HepG2 (cell line): ENCODE results near the gene HAUS5. TPM values are rescaled to one million over a fixed set of nuclear protein-coding genes. Genes with fewer than 3 reads are reported as not detected.

ENCODE experiments used
- BRD4 ChIP-seq: sonication (generic); formaldehyde crosslinking; IDR thresholded peaks from 2 replicates; pipeline ENCODE4 v1.4.0; 2020; ENCODE audit warnings: missing genetic modification reagents
- IKZF4 ChIP-seq: sonication (generic); formaldehyde crosslinking; IDR thresholded peaks from 2 replicates; pipeline ENCODE4 v1.5.1; 2020; ENCODE audit warnings: borderline replicate concordance, mild to moderate bottlenecking, low read depth, missing genetic modification reagents; ENCODE audit errors: not compliant biosample characterization
- ISX ChIP-seq: sonication (generic); formaldehyde crosslinking; conservative IDR thresholded peaks from 2 replicates; pipeline ENCODE4 v1.5.0; 2020; ENCODE audit warnings: missing genetic modification reagents
- NFYB ChIP-seq: sonication (generic); formaldehyde crosslinking; IDR thresholded peaks from 2 replicates; pipeline ENCODE4 v1.4.0; 2020; ENCODE audit warnings: missing genetic modification reagents
- NONO ChIP-seq, 2 experiments: fragments of 450-650 bp in 1 of 2; sonication (generic) in 1 of 2; formaldehyde crosslinking in 1 of 2; IDR thresholded peaks in 1 of 2; conservative IDR thresholded peaks in 1 of 2; 2 replicates each; pipeline versions ENCODE4 v1.6.1 to v1.8.0; 2017 to 2022; ENCODE audit warnings: mild to moderate bottlenecking in 1 of 2, missing genetic modification reagents in 1 of 2, moderate library complexity in 1 of 2
- SALL1 ChIP-seq: sonication (generic); formaldehyde crosslinking; IDR thresholded peaks from 2 replicates; pipeline ENCODE4 v1.8.0; 2022; ENCODE audit warnings: mild to moderate bottlenecking, missing genetic modification reagents
- SAP130 ChIP-seq: IDR thresholded peaks from 2 replicates; pipeline ENCODE4 v1.6.1; 2016; ENCODE audit warnings: low read depth
- SMAD3 ChIP-seq: sonication (generic); formaldehyde crosslinking; IDR thresholded peaks from 2 replicates; pipeline ENCODE4 v1.4.0; 2020; ENCODE audit warnings: missing genetic modification reagents
- SP5 ChIP-seq: IDR thresholded peaks from 2 replicates; pipeline ENCODE4 v1.6.1; 2016; ENCODE audit warnings: low read depth, borderline replicate concordance
- TGIF2 ChIP-seq: IDR thresholded peaks from 2 replicates; pipeline ENCODE4 v1.6.1; 2016; ENCODE audit warnings: control low read depth, missing compliant biosample characterization
- YY1 ChIP-seq: IDR thresholded peaks from 2 replicates; pipeline ENCODE4 v1.6.1; 2011; ENCODE audit warnings: low read length, low read depth, moderate library complexity, mild to moderate bottlenecking; ENCODE audit not compliant: insufficient read depth, insufficient replicate concordance
- ZBTB8A ChIP-seq: sonication (generic); formaldehyde crosslinking; IDR thresholded peaks from 2 replicates; pipeline ENCODE4 v1.4.0; 2020; ENCODE audit warnings: mild to moderate bottlenecking, low read depth, missing genetic modification reagents, borderline replicate concordance
- ZNF121 ChIP-seq: sonication (generic); formaldehyde crosslinking; IDR thresholded peaks from 2 replicates; pipeline ENCODE4 v1.5.0; 2020; ENCODE audit warnings: mild to moderate bottlenecking, missing genetic modification reagents
- ZNF343 ChIP-seq: sonication (generic); formaldehyde crosslinking; IDR thresholded peaks from 2 replicates; pipeline ENCODE4 v1.4.0; 2020; ENCODE audit warnings: mild to moderate bottlenecking, missing genetic modification reagents
- ZNF350 ChIP-seq: sonication (generic); formaldehyde crosslinking; IDR thresholded peaks from 2 replicates; pipeline ENCODE4 v1.4.0; 2020; ENCODE audit warnings: mild to moderate bottlenecking, low read depth, missing genetic modification reagents, borderline replicate concordance
- ZNF564 ChIP-seq: sonication (generic); formaldehyde crosslinking; IDR thresholded peaks from 2 replicates; pipeline ENCODE4 v1.8.1; 2023; ENCODE audit warnings: mild to moderate bottlenecking, missing genetic modification reagents
- ZNF777 ChIP-seq: sonication (generic); formaldehyde crosslinking; IDR thresholded peaks from 2 replicates; pipeline ENCODE4 v1.4.0; 2020; ENCODE audit warnings: missing genetic modification reagents
- polyA plus RNA-seq, 8 experiments: library from polyadenylated mRNA; depleted of rRNA in 3 of 8; stranded (reverse) in 7 of 8; unstranded in 1 of 8; fragments of >200 nt; fragmentation: Illumina TruSeq in 4 of 8; extraction: Trizol in 4 of 8; gene quantifications; 2 replicates each; pipeline versions ENCODE4 v1.2.1 to v1.2.3, GENCODE V29; 2011 to 2016; ENCODE audit warnings: low read depth in 4 of 8, missing spikeins in 1 of 8, mixed read lengths in 1 of 8; ENCODE audit not compliant: insufficient read depth in 1 of 8
- total RNA-seq, 5 experiments: library from RNA; depleted of rRNA; stranded (reverse); fragments of >200 nt; fragmentation: Illumina TruSeq; extraction: Trizol; gene quantifications; 2 replicates each; pipeline ENCODE4 v1.2.3, GENCODE V29; 2016; ENCODE audit warnings: low read depth in 1 of 5
- TF ChIP-seq, protein P1 (sequence below): sonication (generic); formaldehyde crosslinking; IDR thresholded peaks from 2 replicates; pipeline ENCODE4 v1.4.0; 2020; ENCODE audit warnings: mild to moderate bottlenecking, missing genetic modification reagents, borderline replicate concordance
- TF ChIP-seq, protein P2 (sequence below): sonication (generic); formaldehyde crosslinking; IDR thresholded peaks from 2 replicates; pipeline ENCODE4 v1.8.1; 2023; ENCODE audit warnings: mild to moderate bottlenecking, missing genetic modification reagents
- TF ChIP-seq, protein P3 (sequence below): sonication (generic); IDR thresholded peaks from 2 replicates; pipeline ENCODE4 v1.6.1; 2016; ENCODE audit warnings: low read depth, borderline replicate concordance
- TF ChIP-seq, protein P4 (sequence below): IDR thresholded peaks from 2 replicates; pipeline ENCODE4 v1.6.1; 2012; ENCODE audit warnings: inconsistent platforms
- TF ChIP-seq, protein P5 (sequence below): sonication (generic); formaldehyde crosslinking; IDR thresholded peaks from 2 replicates; pipeline ENCODE4 v1.8.1; 2023; ENCODE audit warnings: mild to moderate bottlenecking, missing genetic modification reagents
- TF ChIP-seq, protein P6 (sequence below): IDR thresholded peaks from 2 replicates; pipeline ENCODE4 v1.6.1; 2016; ENCODE audit warnings: missing genetic modification reagents, missing compliant biosample characterization

The HAUS5 gene
- total and polyA plus RNA-seq, 2 of the 13 experiments (the other 11 are each of a cell fraction or from before 2014, with no cell fraction given) = 10.3 to 17.7 TPM

DNA sequence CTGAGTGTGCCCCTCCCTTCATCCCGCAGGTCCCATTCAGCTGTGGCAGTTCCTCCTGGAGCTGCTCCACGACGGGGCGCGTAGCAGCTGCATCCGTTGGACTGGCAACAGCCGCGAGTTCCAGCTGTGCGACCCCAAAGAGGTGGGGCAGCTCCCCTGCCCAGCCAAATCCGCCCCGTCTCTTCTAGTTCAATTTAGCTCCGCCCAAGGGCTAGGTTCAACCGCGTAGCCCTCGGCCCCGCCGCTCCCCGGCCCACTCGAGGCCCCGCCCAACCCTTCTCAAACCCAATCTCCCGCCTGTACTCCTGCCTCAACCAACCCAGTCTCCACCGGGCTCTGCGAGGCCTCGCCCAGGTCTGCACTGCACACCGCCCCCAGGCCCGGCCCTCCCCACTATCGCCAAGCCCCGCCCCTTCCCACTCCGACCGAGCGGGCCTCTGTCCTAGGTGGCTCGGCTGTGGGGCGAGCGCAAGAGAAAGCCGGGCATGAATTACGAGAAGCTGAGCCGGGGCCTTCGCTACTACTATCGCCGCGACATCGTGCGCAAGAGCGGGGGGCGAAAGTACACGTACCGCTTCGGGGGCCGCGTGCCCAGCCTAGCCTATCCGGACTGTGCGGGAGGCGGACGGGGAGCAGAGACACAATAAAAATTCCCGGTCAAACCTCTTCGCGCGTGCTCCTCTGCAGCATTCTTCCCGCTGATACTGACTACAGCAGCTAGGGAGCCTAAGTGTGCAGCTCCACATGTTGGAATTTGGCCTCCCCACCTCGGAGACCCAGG lies 31.9 kb downstream of the HAUS5 start (continued):
- TF ChIP-seq, protein P1, sequence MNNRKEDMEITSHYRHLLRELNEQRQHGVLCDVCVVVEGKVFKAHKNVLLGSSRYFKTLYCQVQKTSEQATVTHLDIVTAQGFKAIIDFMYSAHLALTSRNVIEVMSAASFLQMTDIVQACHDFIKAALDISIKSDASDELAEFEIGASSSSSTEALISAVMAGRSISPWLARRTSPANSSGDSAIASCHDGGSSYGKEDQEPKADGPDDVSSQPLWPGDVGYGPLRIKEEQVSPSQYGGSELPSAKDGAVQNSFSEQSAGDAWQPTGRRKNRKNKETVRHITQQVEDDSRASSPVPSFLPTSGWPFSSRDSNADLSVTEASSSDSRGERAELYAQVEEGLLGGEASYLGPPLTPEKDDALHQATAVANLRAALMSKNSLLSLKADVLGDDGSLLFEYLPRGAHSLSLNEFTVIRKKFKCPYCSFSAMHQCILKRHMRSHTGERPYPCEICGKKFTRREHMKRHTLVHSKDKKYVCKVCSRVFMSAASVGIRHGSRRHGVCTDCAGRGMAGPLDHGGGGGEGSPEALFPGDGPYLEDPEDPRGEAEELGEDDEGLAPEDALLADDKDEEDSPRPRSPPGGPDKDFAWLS = 0 out of 2 replicates have a peak, but pooled peaks have one; percentile 6
- TF ChIP-seq SAP130 (CRISPR knock-in tag) (peak; percentile 60; the same call in 1 of the 2 replicates), ZNF343 (CRISPR knock-in tag) (peak; percentile 69; the same call in 1 of the 2 replicates), SALL1 (CRISPR knock-in tag) (0 out of 2 replicates have a peak, but pooled peaks have one; percentile 35), IKZF4 (CRISPR knock-in tag) (no peak), ISX (0 out of 2 replicates have a peak, but pooled peaks have one; percentile 27), NFYB (CRISPR knock-in tag) (peak; percentile 48; the same call in 1 of the 2 replicates), ZNF564 (CRISPR knock-in tag) (peak; percentile 60; the same call in 1 of the 2 replicates), SMAD3 (CRISPR knock-in tag) (no peak), ZNF777 (CRISPR knock-in tag) (peak; percentile 91), BRD4 (0 out of 2 replicates have a peak, but pooled peaks have one; percentile 34), NONO (IDR thresholded peaks at IDR 0.05) (no peak), NONO (CRISPR knock-in tag; conservative IDR thresholded peaks at IDR 0.05) (0 out of 2 replicates have a peak, but pooled peaks have one; percentile 22), ZBTB8A (CRISPR knock-in tag) (no peak), ZNF350 (CRISPR knock-in tag) (peak; percentile 13; the same call in 1 of the 2 replicates), TGIF2 (0 out of 2 replicates have a peak, but pooled peaks have one; percentile 18), SP5 (CRISPR knock-in tag) (peak; percentile 58; the same call in 1 of the 2 replicates), YY1 (peak; percentile 20), ZNF121 (CRISPR knock-in tag) (peak; percentile 52; the same call in 1 of the 2 replicates)
- TF ChIP-seq, protein P2, sequence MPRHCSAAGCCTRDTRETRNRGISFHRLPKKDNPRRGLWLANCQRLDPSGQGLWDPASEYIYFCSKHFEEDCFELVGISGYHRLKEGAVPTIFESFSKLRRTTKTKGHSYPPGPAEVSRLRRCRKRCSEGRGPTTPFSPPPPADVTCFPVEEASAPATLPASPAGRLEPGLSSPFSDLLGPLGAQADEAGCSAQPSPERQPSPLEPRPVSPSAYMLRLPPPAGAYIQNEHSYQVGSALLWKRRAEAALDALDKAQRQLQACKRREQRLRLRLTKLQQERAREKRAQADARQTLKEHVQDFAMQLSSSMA (CRISPR knock-in tag) = no peak
- TF ChIP-seq, protein P3, sequence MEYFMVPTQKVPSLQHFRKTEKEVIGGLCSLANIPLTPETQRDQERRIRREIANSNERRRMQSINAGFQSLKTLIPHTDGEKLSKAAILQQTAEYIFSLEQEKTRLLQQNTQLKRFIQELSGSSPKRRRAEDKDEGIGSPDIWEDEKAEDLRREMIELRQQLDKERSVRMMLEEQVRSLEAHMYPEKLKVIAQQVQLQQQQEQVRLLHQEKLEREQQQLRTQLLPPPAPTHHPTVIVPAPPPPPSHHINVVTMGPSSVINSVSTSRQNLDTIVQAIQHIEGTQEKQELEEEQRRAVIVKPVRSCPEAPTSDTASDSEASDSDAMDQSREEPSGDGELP = peak; percentile 41; the same call in 1 of the 2 replicates
- TF ChIP-seq, protein P4, sequence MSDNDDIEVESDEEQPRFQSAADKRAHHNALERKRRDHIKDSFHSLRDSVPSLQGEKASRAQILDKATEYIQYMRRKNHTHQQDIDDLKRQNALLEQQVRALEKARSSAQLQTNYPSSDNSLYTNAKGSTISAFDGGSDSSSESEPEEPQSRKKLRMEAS = peak; percentile 53
- TF ChIP-seq, protein P5, sequence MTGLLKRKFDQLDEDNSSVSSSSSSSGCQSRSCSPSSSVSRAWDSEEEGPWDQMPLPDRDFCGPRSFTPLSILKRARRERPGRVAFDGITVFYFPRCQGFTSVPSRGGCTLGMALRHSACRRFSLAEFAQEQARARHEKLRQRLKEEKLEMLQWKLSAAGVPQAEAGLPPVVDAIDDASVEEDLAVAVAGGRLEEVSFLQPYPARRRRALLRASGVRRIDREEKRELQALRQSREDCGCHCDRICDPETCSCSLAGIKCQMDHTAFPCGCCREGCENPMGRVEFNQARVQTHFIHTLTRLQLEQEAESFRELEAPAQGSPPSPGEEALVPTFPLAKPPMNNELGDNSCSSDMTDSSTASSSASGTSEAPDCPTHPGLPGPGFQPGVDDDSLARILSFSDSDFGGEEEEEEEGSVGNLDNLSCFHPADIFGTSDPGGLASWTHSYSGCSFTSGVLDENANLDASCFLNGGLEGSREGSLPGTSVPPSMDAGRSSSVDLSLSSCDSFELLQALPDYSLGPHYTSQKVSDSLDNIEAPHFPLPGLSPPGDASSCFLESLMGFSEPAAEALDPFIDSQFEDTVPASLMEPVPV = no peak
- TF ChIP-seq, protein P6, sequence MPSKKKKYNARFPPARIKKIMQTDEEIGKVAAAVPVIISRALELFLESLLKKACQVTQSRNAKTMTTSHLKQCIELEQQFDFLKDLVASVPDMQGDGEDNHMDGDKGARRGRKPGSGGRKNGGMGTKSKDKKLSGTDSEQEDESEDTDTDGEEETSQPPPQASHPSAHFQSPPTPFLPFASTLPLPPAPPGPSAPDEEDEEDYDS (CRISPR knock-in tag) = no peak; the same call in none of the 2 replicates
- TF ChIP-seq, all 625 proteins: peak for 109
